GM12892 (cell line): Measurements from ENCODE around the gene CXCR6.

Experiments
- DNase-seq: peaks from one replicate; pipeline ENCODE4 v3.0.0; 2011; ENCODE audit not compliant: insufficient read length
- FAIRE-seq: peaks from 2 replicates; lab custom pipeline; 2011; peaks lifted over from hg19 to GRCh38; lab: Jason Lieb, UNC
- POLR2A ChIP-seq: IDR thresholded peaks from 2 replicates; pipeline ENCODE4 v1.6.1; 2011; ENCODE audit warnings: low read depth, low read length, control low read depth
- POLR2AphosphoS5 ChIP-seq: IDR thresholded peaks from 2 replicates; pipeline ENCODE4 v1.6.1; 2011; ENCODE audit warnings: low read depth, low read length, control low read depth
- TAF1 ChIP-seq: IDR thresholded peaks from 2 replicates; pipeline ENCODE4 v1.6.1; 2011; ENCODE audit warnings: low read depth, mild to moderate bottlenecking, control low read depth, low read length, borderline replicate concordance

CXCR6 gene

DNA sequence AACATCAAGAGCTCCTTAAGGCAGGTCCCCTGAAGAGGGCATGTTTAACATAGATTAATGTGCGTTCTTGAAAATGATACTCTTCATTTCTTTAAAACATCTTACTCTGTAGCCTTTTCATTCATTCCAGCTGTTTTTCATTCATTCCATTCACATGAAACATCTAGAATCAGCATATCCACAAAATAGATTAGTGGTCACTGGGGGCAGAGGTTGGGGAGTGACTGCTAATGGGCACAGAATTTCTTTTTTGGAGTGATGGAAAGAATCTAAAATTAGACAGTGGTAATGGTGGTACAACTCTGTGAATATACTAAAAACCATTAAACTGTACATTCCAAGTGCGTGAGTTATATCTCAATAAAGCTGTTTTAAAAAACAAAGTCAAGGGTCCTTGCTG lies 15.4 kb upstream of the CXCR6 start:
- no peak for TF ChIP-seq TAF1
- no peak for TF ChIP-seq POLR2AphosphoS5
- no peak for TF ChIP-seq POLR2A
- FAIRE-seq (no peak), DNase-seq (no peak)

DNA sequence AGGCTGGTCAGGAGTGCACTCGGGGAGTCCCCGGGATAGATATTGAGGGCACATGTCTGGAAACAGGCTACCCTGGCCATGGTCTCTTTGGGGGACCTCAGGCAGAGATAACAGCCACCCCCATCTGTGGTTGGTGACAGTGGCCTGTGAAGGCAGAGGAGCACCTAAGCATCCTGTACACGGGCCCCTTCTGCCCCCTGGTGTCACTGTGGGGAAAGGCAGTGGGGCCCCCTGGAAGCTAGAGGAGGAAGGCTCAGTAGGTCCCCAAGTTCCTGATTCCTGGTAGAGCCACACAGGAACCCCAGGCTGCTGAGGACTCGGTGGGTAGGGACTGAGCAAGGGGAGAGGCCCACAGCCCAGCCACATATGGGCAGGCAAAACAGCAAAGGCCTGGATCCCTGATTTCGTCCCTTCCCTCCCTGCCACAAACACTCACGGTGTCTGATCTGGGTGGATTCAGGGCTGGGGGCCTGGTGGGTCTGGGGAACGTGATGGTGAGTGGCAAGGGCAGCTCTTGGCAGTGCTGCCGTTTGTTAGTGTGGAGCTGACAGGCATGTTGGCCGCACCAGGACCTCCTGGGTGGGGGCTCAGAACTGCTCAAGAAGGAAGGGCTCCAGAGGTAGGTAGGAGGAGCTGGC lies 14.1 kb upstream of the CXCR6 start:
- peak; percentile 63 for FAIRE-seq

DNA sequence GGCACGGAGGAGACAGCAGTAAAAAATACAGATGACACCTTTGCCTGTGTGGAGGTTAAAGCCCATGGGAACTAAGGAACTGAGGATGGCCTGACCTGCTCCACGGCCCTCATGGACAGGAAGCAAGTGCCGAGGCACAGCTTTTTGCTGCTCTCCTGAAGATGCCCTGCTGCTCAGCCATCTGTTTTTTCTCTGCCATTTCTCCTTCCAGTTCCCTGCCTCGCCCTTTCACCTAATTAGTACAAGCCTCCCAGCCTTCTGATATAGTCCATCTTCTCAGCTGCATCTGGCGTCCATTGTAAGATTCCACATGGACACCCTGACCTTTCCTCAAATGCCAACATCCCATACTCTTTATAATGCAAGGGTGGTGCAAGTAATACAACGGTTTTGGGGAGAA lies 11.8 kb upstream of the CXCR6 start:
- no peak for DNase-seq
- FAIRE-seq, result no peak
- no peak for TF ChIP-seq TAF1
- TF ChIP-seq POLR2AphosphoS5, result no peak
- no peak for TF ChIP-seq POLR2A

More for the DNA sequence above, 14.1 kb upstream of the CXCR6 start:
- peak; percentile 84 for DNase-seq
- no peak for TF ChIP-seq POLR2AphosphoS5
- TF ChIP-seq TAF1, result no peak
- no peak for TF ChIP-seq POLR2A

DNA sequence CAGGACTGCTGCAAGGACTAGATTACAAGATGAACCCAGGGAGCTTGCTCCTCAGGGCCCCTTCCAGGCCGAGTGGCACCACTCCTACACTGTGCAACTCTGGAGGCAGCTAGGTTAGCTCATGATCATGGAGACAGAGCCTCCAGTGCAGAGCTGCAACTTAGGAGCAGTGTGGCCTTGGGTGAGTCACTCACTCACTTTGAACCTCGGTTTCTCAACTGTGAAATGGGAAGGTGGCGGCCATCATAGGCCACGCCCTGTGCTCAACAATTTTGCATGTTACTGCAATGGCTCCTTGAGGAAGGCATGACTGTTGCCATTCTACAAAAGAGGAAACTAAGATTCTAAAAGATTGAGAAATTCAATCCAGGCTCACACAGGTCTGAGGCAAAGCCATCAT lies 11.2 kb upstream of the CXCR6 start:
- TF ChIP-seq POLR2AphosphoS5 (no peak), TAF1 (no peak)
- FAIRE-seq (no peak), DNase-seq (no peak)

DNA sequence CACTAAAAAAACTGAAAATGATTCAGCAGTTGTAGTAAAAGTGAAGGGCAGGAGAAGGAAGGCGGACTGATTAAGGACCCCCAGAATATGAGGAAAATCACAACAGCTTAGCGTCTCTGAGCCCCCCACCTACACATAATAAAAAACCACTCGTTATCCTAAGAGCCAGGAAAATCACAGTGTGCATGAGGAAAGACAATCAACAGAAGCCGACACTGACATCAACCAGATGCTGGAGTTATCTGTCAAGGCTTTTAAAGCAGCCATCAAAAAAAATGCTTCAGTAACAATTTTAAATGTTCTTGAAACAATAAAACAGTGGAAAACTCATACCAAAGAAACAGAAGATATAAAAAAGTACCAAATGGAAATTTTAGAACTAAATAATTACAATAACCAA lies 9.7 kb upstream of the CXCR6 start:
- DNase-seq (no peak), FAIRE-seq (no peak)
- TF ChIP-seq TAF1, result no peak
- TF ChIP-seq POLR2A, result no peak
- TF ChIP-seq POLR2AphosphoS5, result no peak

DNA sequence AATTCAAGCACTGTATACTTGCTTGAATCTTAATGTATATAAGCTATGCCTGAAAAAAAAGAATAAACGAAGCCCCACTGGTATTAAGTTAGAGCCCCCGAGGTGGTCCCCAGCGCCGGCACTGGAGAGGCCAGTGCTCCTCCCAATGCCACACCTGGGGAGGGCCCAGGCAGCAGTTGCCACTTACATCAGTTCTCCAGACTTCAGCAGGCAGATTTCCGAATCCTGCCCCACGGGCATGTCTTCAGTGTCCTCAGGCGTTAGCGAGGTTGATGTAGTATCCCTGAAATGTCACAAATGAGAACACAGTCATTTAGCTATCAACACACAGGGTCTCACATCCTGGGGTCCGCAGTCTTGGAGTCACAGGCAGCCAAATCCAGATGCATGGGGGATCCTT lies 7.0 kb upstream of the CXCR6 start:
- FAIRE-seq (no peak), DNase-seq (no peak)
- no peak for TF ChIP-seq POLR2A
- no peak for TF ChIP-seq TAF1
- TF ChIP-seq POLR2AphosphoS5, result no peak

DNA sequence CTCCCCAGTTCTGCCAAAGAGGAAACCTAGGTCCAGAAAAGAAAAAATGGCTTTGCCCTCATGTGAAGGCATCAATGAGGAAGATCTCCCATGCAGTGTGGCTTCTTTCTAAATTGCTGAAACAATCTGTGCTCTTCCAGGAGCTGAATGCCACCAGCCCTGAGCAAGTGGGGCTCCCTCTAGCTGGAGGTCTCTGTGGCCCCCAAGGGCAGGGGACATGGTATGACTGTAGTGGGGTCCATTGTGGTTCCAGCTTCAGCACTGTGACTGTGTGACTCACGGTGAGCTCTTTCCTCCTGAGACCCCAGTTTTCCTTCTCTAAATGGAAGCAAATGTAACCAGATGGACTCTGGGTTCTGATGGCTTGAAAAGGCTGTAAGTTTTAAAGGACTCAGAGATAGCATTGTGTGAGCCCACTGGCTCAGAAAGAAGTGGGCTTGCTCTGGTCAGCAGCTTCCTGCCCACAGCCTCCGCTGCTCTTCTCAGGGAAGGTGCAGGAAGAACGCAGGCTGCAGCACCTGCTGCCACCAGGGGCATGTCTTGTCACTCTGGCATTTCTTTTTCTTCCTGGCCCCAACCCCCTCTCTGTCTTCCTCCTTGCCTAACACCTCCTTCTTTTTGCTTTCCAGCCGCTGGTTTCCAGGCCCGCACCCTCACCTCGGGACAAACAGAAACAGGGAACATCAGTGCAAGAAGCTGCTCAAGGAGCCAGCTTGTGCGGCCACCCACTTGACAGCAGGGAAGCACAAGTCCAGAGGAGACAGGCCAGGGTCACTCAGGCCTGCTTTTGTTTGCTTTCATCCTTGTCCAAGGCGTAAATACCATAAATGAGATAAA lies 5.8 kb upstream of the CXCR6 start:
- TF ChIP-seq TAF1, result no peak
- TF ChIP-seq POLR2AphosphoS5, result no peak
- TF ChIP-seq POLR2A, result no peak
- FAIRE-seq (no peak), DNase-seq (no peak)

DNA sequence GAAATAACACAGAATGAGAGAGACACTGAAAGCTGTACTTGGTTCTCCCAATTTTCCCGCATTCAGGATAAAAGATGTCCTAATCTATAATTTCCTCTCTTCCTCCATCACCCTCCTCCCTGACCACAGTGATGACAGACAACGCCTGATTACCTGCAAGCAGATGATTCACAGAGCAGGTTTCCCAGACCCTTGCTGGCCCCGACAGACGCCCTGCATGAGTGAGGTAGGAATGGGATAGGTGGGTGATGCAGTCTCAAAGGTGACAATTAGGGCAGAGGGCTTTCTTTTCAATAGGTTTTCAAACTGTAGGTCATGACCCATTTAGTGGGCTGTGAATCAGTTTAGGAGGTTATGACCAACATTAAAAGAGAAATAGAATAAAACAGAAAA lies 5.2 kb upstream of the CXCR6 start:
- FAIRE-seq (no peak), DNase-seq (no peak)
- no peak for TF ChIP-seq POLR2AphosphoS5
- TF ChIP-seq TAF1, result no peak
- TF ChIP-seq POLR2A, result no peak

DNA sequence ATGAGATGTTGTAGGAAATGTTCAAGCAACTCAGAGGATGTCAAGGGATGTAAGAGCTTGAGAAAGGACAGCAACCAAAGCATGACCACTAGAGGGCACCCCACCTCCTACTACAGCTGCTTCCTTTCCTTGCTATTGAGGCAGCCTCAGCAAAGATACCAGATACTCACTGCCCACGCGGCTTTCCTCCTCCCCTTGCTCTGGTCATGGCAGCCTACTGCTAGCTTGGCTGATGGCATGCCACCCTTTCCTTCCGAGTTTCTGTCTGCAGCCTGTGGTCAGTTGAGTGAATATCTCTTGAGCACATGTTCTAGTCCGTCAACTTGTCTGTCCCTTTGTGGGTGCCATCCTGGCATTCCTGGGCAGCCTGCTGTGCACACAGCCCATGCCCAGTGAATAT lies 4.4 kb upstream of the CXCR6 start:
- TF ChIP-seq TAF1, result no peak
- TF ChIP-seq POLR2AphosphoS5, result no peak
- no peak for TF ChIP-seq POLR2A
- DNase-seq (peak; percentile 45), FAIRE-seq (peak; percentile 95)

DNA sequence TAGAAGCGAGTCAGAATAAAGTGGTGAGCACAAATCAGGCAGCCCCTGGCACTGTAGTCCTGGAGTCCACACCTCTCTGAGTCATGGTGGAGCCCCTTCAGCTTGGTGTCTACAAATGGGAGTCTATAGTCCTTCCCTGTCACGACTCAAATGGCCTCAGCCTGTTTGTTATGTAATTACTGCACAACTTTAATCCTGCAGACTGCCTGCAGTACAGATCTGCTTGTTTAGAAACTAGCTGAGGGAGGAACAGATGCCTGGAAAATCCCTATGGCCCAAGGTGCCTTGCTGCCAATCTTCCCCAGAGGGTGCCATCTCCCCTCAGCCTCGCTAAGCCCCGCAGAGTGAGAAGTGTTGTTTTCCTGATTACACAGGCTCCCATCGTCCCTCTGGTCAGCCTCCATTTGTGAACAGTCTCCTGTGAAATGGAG lies 3.9 kb upstream of the CXCR6 start:
- FAIRE-seq (no peak), DNase-seq (no peak)
- TF ChIP-seq POLR2AphosphoS5, result no peak
- TF ChIP-seq TAF1, result no peak
- TF ChIP-seq POLR2A, result no peak

DNA sequence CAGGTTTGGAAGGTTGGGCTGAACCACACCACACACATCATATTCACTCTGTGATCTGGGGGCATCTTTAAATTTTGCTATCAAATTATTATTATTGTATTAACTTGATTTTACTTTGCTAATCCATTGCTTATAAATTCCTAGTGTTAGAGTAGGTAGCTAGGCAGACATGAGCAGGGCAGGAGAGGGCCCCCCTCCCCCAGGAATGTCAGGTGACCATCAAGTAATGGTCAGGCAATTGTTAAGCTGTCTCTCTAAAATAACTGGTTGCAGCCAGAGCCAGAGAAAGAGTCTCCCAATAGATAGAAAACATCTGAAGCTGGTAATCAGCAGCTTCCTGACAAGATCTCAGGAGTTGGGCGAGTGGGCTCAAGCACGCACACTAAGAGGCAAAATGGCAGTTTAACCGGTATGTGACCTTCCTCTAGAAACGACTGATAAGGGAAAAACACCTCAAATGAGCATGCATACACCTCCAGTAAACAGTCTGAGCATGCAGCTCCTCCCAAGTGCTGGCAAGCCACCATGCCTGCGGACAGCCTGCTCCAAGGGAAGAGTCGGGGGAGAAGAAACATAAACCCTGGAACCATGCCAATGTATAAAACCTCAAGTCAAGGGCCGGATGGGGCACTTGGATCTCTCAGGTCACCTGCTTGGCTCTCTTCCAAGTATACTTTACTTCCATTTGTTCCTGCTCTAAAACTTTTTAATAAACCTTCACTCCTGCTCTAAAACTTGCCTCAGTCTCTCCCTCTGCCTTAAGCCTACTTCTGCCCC lies 3.1 kb upstream of the CXCR6 start:
- no peak for TF ChIP-seq TAF1
- no peak for TF ChIP-seq POLR2A
- TF ChIP-seq POLR2AphosphoS5, result no peak
- DNase-seq, result no peak
- FAIRE-seq, result no peak
